A549 (cell line): Measurements from ENCODE around the gene MAP3K9.

Source experiments
- CTCF ChIP-seq: fragments of >200 bp; sonication (Bioruptor Twin); formaldehyde crosslinking; IDR thresholded peaks from 3 replicates; pipeline ENCODE4 v1.5.1; 2016
- EHF ChIP-seq: fragments of 250-450 bp; sonication (Bioruptor Pico); IDR thresholded peaks from 2 replicates; pipeline ENCODE4 v1.5.0; 2020; ENCODE audit warnings: mild to moderate bottlenecking
- MAX ChIP-seq: IDR thresholded peaks from 2 replicates; pipeline ENCODE4 v1.6.1; 2012
- POLR2A ChIP-seq: IDR thresholded peaks from 2 replicates; pipeline ENCODE4 v1.6.1; 2012; ENCODE audit warnings: mild to moderate bottlenecking, low read length
- ZNF302 ChIP-seq: fragments of 250-450 bp; sonication (Bioruptor Pico); IDR thresholded peaks from 2 replicates; pipeline ENCODE4 v1.9.0; 2021; ENCODE audit warnings: inconsistent platforms, mild to moderate bottlenecking, moderate library complexity
- TF ChIP-seq, protein P1 (sequence below): fragments of 200-600 bp; sonication (generic); IDR thresholded peaks from 2 replicates; pipeline ENCODE4 v1.6.1; 2016; ENCODE audit warnings: antibody characterized with exemption, mild to moderate bottlenecking, moderate library complexity

DNA sequence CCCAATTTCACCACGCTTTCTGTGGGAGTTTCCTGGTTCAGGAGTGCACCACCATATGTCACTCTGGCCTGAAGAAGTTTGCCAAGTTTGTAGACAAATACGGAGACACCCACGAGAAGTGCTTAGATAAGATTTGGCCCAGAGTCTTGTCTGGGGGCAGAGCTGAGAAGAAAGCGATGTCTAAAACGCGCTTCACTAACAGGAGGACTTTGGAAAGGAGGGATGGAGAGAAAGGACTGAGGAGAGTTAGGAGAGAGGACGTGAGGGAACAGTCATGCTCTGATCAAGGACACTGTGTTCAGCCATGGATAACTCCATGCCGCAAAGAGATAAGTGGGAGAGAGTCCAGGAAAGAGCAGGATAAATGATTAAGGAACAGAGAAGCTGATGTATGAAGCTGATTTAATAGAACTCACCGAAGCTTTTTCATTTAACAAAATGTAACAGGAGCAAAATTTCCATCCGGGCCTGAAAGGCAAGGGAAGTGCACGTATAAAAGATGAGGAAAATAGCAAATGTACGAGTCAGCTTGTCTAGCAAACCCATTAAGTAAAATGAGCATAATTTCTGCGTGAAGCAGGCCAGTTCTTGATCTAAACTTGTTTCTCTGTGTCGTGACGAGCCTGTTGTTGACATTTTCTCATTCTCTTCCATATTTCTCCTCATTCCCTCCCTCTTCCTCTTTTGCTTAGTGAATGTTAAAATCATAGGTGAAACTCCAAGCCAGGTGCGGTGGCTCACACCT lies 23.4 kb upstream of the MAP3K9 start:
- TF ChIP-seq CTCF (no peak), MAX (no peak), POLR2A (no peak), EHF (CRISPR knock-in tag) (no peak), ZNF302 (no peak)
- TF ChIP-seq, protein P1, sequence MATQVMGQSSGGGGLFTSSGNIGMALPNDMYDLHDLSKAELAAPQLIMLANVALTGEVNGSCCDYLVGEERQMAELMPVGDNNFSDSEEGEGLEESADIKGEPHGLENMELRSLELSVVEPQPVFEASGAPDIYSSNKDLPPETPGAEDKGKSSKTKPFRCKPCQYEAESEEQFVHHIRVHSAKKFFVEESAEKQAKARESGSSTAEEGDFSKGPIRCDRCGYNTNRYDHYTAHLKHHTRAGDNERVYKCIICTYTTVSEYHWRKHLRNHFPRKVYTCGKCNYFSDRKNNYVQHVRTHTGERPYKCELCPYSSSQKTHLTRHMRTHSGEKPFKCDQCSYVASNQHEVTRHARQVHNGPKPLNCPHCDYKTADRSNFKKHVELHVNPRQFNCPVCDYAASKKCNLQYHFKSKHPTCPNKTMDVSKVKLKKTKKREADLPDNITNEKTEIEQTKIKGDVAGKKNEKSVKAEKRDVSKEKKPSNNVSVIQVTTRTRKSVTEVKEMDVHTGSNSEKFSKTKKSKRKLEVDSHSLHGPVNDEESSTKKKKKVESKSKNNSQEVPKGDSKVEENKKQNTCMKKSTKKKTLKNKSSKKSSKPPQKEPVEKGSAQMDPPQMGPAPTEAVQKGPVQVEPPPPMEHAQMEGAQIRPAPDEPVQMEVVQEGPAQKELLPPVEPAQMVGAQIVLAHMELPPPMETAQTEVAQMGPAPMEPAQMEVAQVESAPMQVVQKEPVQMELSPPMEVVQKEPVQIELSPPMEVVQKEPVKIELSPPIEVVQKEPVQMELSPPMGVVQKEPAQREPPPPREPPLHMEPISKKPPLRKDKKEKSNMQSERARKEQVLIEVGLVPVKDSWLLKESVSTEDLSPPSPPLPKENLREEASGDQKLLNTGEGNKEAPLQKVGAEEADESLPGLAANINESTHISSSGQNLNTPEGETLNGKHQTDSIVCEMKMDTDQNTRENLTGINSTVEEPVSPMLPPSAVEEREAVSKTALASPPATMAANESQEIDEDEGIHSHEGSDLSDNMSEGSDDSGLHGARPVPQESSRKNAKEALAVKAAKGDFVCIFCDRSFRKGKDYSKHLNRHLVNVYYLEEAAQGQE = no peak
